ENCODE data around the gene LCA5L.

GRCh38 chr21:39373634-39374033, 71.9 kb downstream of the LCA5L start:
- TF ChIP-seq CTCF (IDR thresholded peaks at IDR 0.05), result no peak
- no peak for TF ChIP-seq POLR2A (IDR thresholded peaks at IDR 0.05)

Measured in uterus (tissue), 2 donors.